GM18868 (cell line): ENCODE data around the gene NINJ2.
"Not testable (repeated sequence)": the region's sequence is repeated elsewhere in the genome, so short reads cannot be mapped to it uniquely, and the experiment has no call there.

Experiments
- ATAC-seq: cut with Tn5 transposase; IDR thresholded peaks from one replicate; pipeline ENCODE4 v1.9.1; 2021; ENCODE audit warnings: mild to moderate bottlenecking, moderate library complexity; ENCODE audit not compliant: unreplicated experiment

Gene NINJ2

GRCh38 chr12:642633-643474 lies 20.4 kb downstream of the NINJ2 start:
- ATAC-seq: peak; percentile 60

- not testable (repeated sequence) for ATAC-seq
These were observed 21.9 kb downstream of the NINJ2 start for GRCh38 chr12:641321-641720.

DNA sequence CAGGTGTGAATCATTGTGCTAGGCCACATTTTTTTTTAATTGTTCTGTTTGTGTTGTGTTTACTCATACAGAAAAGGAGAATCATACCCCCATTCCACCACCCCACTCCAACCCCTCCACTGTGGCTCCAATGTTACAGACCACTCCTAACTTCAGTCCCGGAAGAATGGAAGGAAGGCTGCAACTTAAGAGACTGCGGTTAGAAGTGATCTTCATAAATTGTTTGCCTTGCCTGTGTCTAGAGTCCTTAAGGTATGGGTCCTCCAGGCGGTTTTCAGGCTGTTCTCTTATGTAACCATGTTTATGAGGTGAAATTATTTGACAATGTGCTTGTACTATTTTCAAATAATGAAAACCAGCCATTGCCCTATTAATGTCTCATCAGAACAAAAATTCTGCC lies 22.5 kb downstream of the NINJ2 start:
- ATAC-seq: no peak

DNA sequence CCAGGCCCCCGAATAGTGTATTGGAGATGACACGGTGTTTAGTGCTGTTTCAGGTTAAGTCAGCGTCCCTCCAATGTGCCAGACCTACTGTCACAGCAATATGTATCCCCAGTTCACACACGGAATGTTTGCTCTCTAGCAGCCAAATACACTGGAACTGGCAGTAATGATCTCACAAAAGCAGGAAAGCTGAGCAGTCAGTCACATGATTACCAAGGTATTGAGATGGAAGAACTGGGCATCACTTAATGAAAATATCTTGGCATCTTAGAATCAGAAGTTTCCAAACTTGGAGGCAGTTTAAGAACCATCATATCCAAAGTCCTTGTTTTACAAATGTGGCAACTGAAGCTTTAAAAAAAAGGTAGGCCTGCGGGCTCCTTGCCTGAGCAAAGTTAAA lies 23.3 kb downstream of the NINJ2 start:
- no peak for ATAC-seq

GRCh38 chr12:639566-639965 lies 23.7 kb downstream of the NINJ2 start:
- no peak for ATAC-seq

- ATAC-seq: no peak
These were observed 24.2 kb downstream of the NINJ2 start for GRCh38 chr12:638953-639557.

DNA sequence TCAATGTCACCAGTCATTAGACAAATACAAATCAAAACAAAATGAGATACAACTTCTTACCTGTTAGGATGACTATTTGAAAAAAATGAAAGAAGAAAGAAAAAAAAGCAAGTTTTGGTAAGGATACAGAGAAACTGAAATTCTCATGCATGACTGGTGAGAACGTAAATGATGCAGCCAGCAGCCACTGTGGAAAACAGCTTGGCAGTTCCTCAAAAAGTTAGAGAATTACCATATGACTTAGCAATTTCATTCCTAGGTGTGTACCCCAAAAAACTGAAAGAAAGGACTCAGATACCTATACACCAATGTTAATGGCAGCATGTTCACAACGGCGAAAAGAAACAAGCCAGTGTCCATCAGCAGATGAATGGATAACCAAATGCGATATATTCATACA lies 26.6 kb downstream of the NINJ2 start:
- no peak for ATAC-seq

GRCh38 chr12:633731-634130 lies 29.5 kb downstream of the NINJ2 start:
- ATAC-seq: no peak

- no peak for ATAC-seq
These were observed 31.0 kb downstream of the NINJ2 start for GRCh38 chr12:632102-632696.

DNA sequence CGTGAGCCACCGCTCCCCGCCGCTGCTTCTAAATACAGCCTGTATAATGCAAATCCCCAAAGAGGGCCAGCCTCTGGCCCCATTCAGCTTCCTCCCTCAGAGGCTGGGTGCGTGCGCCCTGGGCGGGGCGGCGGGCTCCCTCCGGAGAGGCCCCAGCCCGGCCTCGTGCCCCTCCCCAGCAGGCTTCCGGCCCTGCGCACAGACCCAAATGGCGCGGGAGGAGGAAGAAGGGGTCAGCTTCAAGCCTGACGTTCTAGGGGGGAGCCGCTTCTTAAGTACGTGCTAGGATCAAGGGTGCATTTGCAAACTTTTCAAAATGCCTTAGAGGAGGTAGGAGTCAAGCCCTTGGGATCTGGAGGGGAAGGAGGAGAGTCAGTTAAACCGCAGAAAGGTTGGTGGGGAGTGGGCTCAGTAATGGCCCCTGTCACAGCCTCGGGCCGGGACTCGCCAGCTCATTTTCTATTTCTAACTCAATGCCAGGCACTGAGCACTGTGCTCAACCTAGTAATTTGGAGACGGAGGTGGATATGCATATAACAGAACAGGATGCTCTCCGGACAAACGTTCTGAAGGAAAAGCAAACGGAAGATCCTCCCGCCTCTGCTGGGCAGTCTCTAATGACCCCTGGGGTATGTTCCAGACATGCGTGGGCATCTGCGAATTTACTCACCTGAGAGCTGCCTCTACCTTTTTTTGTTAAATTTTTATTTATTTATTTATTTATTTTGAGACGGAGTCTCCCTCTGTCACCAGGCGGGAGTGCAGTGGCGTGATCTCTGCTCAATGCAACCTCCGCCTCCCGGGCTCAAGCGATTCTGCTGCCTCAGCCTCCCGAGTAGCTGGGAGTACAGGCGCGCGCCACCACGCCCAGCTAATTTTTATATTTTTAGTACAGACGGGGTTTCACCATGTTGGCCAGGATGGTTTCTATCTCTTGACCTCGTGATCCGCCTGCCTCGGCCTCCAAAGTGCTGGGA lies 32.3 kb downstream of the NINJ2 start:
- ATAC-seq: peak; percentile 92

- ATAC-seq: not testable (repeated sequence)
These were observed 34.5 kb downstream of the NINJ2 start for GRCh38 chr12:628742-629078.

GRCh38 chr12:627863-628741 lies 35.1 kb downstream of the NINJ2 start:
- no peak for ATAC-seq

- ATAC-seq: no peak
These were observed 36.0 kb downstream of the NINJ2 start for GRCh38 chr12:627285-627684.

- ATAC-seq: no peak
These were observed 37.2 kb downstream of the NINJ2 start for GRCh38 chr12:625998-626397.

GRCh38 chr12:623865-624372 lies 39.3 kb downstream of the NINJ2 start:
- no peak for ATAC-seq

DNA sequence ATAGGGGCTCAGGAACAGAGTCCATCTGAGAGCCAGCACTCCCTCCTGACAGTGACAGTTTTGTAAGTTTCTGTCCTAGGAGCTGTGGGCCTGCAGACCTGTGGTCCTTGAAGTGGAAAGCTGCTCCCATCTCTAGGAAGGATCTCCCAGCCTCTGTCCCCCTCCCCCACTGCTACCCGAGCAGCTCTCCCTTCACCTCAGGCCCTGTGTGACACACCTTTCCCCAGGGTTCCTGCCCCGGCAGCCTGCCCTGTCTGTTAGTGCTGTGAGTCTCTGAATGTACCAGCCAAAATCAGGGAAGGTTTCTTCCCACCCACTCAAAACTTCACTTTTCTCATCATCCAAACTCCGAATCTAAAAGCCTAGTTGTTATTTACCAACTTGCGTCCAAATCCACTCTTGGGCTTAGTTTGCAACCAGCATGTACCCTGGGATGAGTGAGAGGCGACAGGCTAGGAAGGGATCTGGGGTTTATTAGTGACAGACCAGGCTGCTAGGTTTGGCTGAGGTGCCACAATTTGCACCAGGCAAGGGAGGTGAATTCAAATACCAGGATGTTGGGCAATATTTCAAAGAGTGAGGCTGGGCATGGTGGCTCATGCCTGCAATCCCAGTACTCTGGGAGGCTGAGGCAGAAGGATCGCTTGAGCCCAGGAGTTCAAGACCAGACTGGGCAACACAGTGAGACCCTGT lies 39.9 kb downstream of the NINJ2 start:
- ATAC-seq: no peak

DNA sequence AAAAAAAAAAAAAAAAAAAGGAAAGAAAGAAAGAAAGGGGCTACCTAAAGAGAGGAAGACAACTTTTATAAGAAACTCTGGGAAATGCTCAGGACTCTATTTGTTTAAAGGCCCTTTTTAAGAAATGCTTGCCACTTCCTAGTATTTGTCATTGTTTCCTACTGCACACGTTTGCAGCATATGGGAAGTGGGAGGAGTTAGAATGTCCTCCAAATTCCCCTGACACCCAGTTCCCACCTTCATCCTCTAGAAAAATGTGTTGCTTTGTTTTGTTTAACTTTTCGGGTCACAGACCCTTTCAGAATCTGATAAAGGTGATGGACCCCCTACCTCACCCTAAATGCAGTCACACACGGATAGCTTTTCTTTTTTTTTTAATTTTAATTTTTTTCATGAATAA lies 40.8 kb downstream of the NINJ2 start:
- ATAC-seq: no peak

DNA sequence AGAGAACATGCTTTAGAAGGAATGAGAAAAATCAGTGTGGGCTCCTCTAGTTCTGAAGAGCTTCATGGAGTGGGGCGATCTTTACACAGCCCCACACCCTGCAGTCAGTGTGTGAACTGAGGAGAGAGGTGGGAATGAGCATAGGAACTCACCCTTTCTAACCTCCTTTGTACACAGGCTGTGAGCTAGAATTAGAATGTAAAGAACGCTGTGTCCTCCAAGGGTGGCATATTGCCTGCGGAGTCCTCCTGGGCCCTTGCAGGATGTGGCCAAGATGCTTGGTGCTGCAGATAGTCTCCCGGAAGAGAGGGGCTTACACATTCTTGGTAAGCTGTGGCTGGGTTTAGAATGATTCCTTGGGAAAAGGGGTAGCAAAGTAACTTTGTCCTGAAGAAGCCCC lies 43.9 kb downstream of the NINJ2 start:
- ATAC-seq: no peak

DNA sequence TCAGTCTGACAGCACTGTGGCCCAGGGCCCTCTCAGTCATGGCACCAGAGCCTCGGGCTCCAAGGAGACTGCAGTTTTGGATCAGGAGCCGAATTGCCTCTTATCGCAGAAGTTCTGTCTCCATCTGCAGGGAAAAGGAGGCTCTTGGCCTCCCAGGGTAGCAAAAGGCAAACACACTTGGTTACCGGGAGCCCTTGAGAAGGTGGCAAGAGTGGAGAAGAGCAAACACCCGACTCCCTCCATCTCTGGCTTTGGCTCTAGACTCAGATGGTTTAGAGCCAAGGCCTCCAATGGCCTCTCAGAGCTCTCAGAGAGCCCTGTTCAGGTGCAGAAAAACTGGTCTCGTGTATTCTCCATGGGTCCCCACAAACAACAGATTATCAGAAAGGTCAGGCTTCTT lies 44.6 kb downstream of the NINJ2 start:
- no peak for ATAC-seq
